Liver (tissue), 9 donors: Measurements from ENCODE around the gene IREB2. TPM values are rescaled to one million over a fixed set of nuclear protein-coding genes. Genes with fewer than 3 reads are reported as not detected.
"Not testable (repeated sequence)": the region's sequence is repeated elsewhere in the genome, so short reads cannot be mapped to it uniquely, and the experiment has no call there.

Experiments used
- DNase-seq: peaks from one replicate; pipeline ENCODE4 v3.0.0-alpha.2; 2017; ENCODE audit warnings: low spot score
- H3K27ac ChIP-seq, 2 donors: one replicate each; pipeline ENCODE4 v1.7.0; 2013; ENCODE audit warnings: inconsistent platforms in 2 of 2, low read length in 2 of 2, control low read depth in 1 of 2, low read depth in 1 of 2, mild to moderate bottlenecking in 1 of 2
- H3K27me3 ChIP-seq, 4 donors: one replicate each; pipeline versions ENCODE4 v1.6.1 to v1.7.0; 2013; ENCODE audit warnings: low read length in 3 of 4, inconsistent platforms in 1 of 4, mild to moderate bottlenecking in 1 of 4, moderate library complexity in 1 of 4; ENCODE audit not compliant: control insufficient read depth in 4 of 4, insufficient read depth in 4 of 4
- H3K36me3 ChIP-seq, 4 donors: one replicate each; pipeline versions ENCODE4 v1.6.1 to v1.7.0; 2013; ENCODE audit warnings: low read length in 3 of 4, mild to moderate bottlenecking in 3 of 4, low read depth in 1 of 4, moderate library complexity in 1 of 4; ENCODE audit not compliant: control insufficient read depth in 4 of 4, insufficient read depth in 3 of 4
- H3K4me1 ChIP-seq, 4 donors: one replicate each; pipeline versions ENCODE4 v1.6.1 to v1.7.0; 2013; ENCODE audit warnings: low read length in 3 of 4, mild to moderate bottlenecking in 3 of 4, moderate library complexity in 1 of 4; ENCODE audit not compliant: control insufficient read depth in 4 of 4, insufficient read depth in 4 of 4
- H3K4me3 ChIP-seq, 3 donors: one replicate each; pipeline versions ENCODE4 v1.6.1 to v1.7.0; 2013; ENCODE audit warnings: low read length in 3 of 3, control low read depth in 1 of 3, low read depth in 1 of 3, mild to moderate bottlenecking in 1 of 3
- H3K9ac ChIP-seq, 2 donors: one replicate each; pipeline ENCODE4 v1.7.0; 2013; ENCODE audit warnings: low read length in 2 of 2, mild to moderate bottlenecking in 2 of 2, moderate library complexity in 2 of 2, control low read depth in 1 of 2, low read depth in 1 of 2
- H3K9me3 ChIP-seq, 4 donors: one replicate each; pipeline versions ENCODE4 v1.6.1 to v1.7.0; 2013; ENCODE audit warnings: low read length in 3 of 4; ENCODE audit not compliant: control insufficient read depth in 4 of 4
- FOXA2 ChIP-seq: IDR thresholded peaks from 2 replicates; pipeline ENCODE4 v1.6.1; 2016; ENCODE audit warnings: antibody characterized with exemption
- HNF4A ChIP-seq, 2 donors: conservative IDR thresholded peaks; 2 replicates each; pipeline ENCODE4 v1.6.1; 2016; ENCODE audit warnings: antibody characterized with exemption in 2 of 2, mild to moderate bottlenecking in 2 of 2
- JUND ChIP-seq, 2 donors: IDR thresholded peaks; 2 replicates each; pipeline ENCODE4 v1.6.1; 2016; ENCODE audit warnings: antibody characterized with exemption in 2 of 2
- MAX ChIP-seq: IDR thresholded peaks from 2 replicates; pipeline ENCODE4 v1.6.1; 2016; ENCODE audit warnings: antibody characterized with exemption
- REST ChIP-seq: IDR thresholded peaks from 2 replicates; pipeline ENCODE4 v1.6.1; 2016; ENCODE audit warnings: antibody characterized with exemption, mild to moderate bottlenecking
- TAF1 ChIP-seq: conservative IDR thresholded peaks from 2 replicates; pipeline ENCODE4 v1.6.1; 2016; ENCODE audit warnings: antibody characterized with exemption, mild to moderate bottlenecking
- ZBTB33 ChIP-seq: IDR thresholded peaks from 2 replicates; pipeline ENCODE4 v1.6.1; 2016; ENCODE audit warnings: antibody characterized with exemption
- whole genome bisulfite sequencing: extraction: QIAGEN DNeasy Blood & Tissue Kit; methylation state at CpG from one replicate; pipeline ENCODE4 v1.1.7; 2013; 5-methylcytosine and 5-hydroxymethylcytosine counted together
- polyA plus RNA-seq, 2 donors: library from polyadenylated mRNA; stranded (reverse) in 1 of 2; unstranded in 1 of 2; fragments of 200-250 nt in 1 of 2; fragments of >200 nt in 1 of 2; fragmentation: Nextera tagmentation in 1 of 2; extraction: Ambion mirVana in 1 of 2; gene quantifications; one replicate each; pipeline versions ENCODE4 v1.2.1 to v1.2.3, GENCODE V29; 2013 to 2015
- total RNA-seq, 2 donors: library from RNA; depleted of rRNA; stranded (reverse); fragments of >200 nt; gene quantifications; one replicate each; pipeline ENCODE4 v1.2.3, GENCODE V29; 2014
- donor health status: healthy.
- donor health status: healthy.
- donor health status: healthy.
- donor health status: healthy.
- donor health status: healthy.

Gene IREB2
- total and polyA plus RNA-seq, 4 donors = 7.0 to 51.4 (median 17.0) TPM

GRCh38 chr15:78404125-78404524 is 33.9 kb upstream of the IREB2 start (continued):
- no peak for TF ChIP-seq REST
- no peak for TF ChIP-seq MAX
- no peak for TF ChIP-seq TAF1
- no peak for TF ChIP-seq HNF4A (conservative IDR thresholded peaks at IDR 0.05)

- H3K9ac ChIP-seq, H3K27me3 ChIP-seq, H3K27ac ChIP-seq, H3K36me3 ChIP-seq, DNase-seq, H3K9me3 ChIP-seq, H3K4me3 ChIP-seq, H3K4me1 ChIP-seq: not testable (repeated sequence)
- 93% methylated on average over 7 of the region's 7 CpGs for WGBS
These were observed 33.2 kb upstream of the IREB2 start for GRCh38 chr15:78404796-78405195.

- H3K4me1 ChIP-seq = no peaks in the 10 kb centered on the region
- H3K9ac ChIP-seq = no peak overlapping the region
- TF ChIP-seq JUND (IDR thresholded peaks at IDR 0.05) (no peak), ZBTB33 (no peak), REST (no peak), FOXA2 (no peak)
- H3K4me3 ChIP-seq = no peak overlapping the region
- 56% methylated on average over 26 of the region's 26 CpGs for WGBS
- no peaks in the 10 kb centered on the region for H3K36me3 ChIP-seq
- DNase-seq = no peak
- peaks cover 0 to 2% (median 0%) of the 10 kb centered on the region in 4 donors for H3K27me3 ChIP-seq
- H3K27ac ChIP-seq = no peak overlapping the region
- no peaks in the 10 kb centered on the region for H3K9me3 ChIP-seq
These were observed 32.6 kb upstream of the IREB2 start for GRCh38 chr15:78405336-78405924.
